GM11168 (cell line): ENCODE measurements around the gene ACVRL1.

Source experiments
- in situ Hi-C: fragments of 300-500 bp; cut with MboI; formaldehyde crosslinking; loops from one replicate; pipeline ENCODE4 v1.12.0; 2022; ENCODE audit warnings: low sequenced_read_pairs; ENCODE audit not compliant: unreplicated experiment

The ACVRL1 gene

GRCh38 chr12:51954561-51955361, 47.5 kb downstream of the ACVRL1 start:
- in situ Hi-C loops = no loop called here

- in situ Hi-C loops = no loop called here
Observed at GRCh38 chr12:51955702-51956101, 48.4 kb downstream of the ACVRL1 start.

GRCh38 chr12:51958542-51958941, 51.2 kb downstream of the ACVRL1 start:
- in situ Hi-C loops = no loop called here

- in situ Hi-C loops = no loop called here
Observed at GRCh38 chr12:51959211-51959610, 51.9 kb downstream of the ACVRL1 start.

GRCh38 chr12:51959921-51960320, 52.6 kb downstream of the ACVRL1 start:
- in situ Hi-C loops = no loop called here

- in situ Hi-C loops = no loop called here
Observed at GRCh38 chr12:51960488-51960887, 53.2 kb downstream of the ACVRL1 start.

- in situ Hi-C loops = no loop called here
Observed at GRCh38 chr12:51960890-51961289, 53.6 kb downstream of the ACVRL1 start.

- in situ Hi-C loops = no loop called here
Observed at GRCh38 chr12:51961834-51962233, 54.5 kb downstream of the ACVRL1 start.

GRCh38 chr12:51962737-51963136, 55.4 kb downstream of the ACVRL1 start:
- in situ Hi-C loops = no loop called here

- in situ Hi-C loops = no loop called here
Observed at GRCh38 chr12:51963477-51963876, 56.2 kb downstream of the ACVRL1 start.

GRCh38 chr12:51969643-51970042, 62.3 kb downstream of the ACVRL1 start:
- in situ Hi-C loops = loop anchor here (5.0 kb wide), 1 partner anchor 42 kb away; no protein-coding TSS in a partner anchor

- in situ Hi-C loops = no loop called here
Observed at GRCh38 chr12:51970904-51971646, 63.8 kb downstream of the ACVRL1 start.

- in situ Hi-C loops = no loop called here
Observed at GRCh38 chr12:51971679-51972421, 64.5 kb downstream of the ACVRL1 start.

- in situ Hi-C loops = no loop called here
Observed at GRCh38 chr12:51972422-51972812, 65.1 kb downstream of the ACVRL1 start.

GRCh38 chr12:51972849-51973273, 65.6 kb downstream of the ACVRL1 start:
- in situ Hi-C loops = no loop called here
